Measurements from ENCODE around the gene C16orf90.
"Not testable (repeated sequence)": the region's sequence is repeated elsewhere in the genome, so short reads cannot be mapped to it uniquely, and the experiment has no call there.

The C16orf90 gene

GRCh38 chr16:3475604-3476375 is 19.5 kb downstream of the C16orf90 start:
- Histone ChIP-seq H3K9me3 (replicated peaks; ENCODE audit: insufficient read depth, low read length) (no peaks in the 10 kb centered on the region), H3F3A (ENCODE audit: insufficient read depth, low read length) (no peaks in the 10 kb centered on the region), H3K4me1 (ENCODE audit: low read length) (no peaks in the 10 kb centered on the region), H4K20me1 (ENCODE audit: insufficient read depth, low read length) (no peaks in the 10 kb centered on the region), H3K79me2 (ENCODE audit: low read length) (peaks cover 65% of the 10 kb centered on the region), H3K27ac (ENCODE audit: low read length) (no peak overlapping the region), H3K27me3 (replicated peaks; ENCODE audit: insufficient read depth, low read length) (no peaks in the 10 kb centered on the region), H3K4me2 (ENCODE audit: low read depth, low read length) (no peak overlapping the region), H3K4me3 (ENCODE audit: low read length) (no peak overlapping the region), H3K9ac (ENCODE audit: low read length) (no peak overlapping the region), H3K36me3 (replicated peaks; ENCODE audit: insufficient read depth, low read length) (no peaks in the 10 kb centered on the region), H3K9me2 (replicated peaks; ENCODE audit: insufficient read depth, low read length) (no peaks in the 10 kb centered on the region), H2AFZ (ENCODE audit: low read length) (no peak overlapping the region)
- TF ChIP-seq EZH2phosphoT487 (IDR thresholded peaks at IDR 0.05; ENCODE audit: low read length) (no peak), CTCF (IDR thresholded peaks at IDR 0.05; ENCODE audit: low read length) (no peak)
- DNase-seq = no peak

- H4K20me1 ChIP-seq (ENCODE audit: insufficient read depth, low read length); H3K9me3 ChIP-seq (replicated peaks; ENCODE audit: insufficient read depth, low read length); H2AFZ ChIP-seq (ENCODE audit: low read length); H3K9me2 ChIP-seq (replicated peaks; ENCODE audit: insufficient read depth, low read length); H3K9ac ChIP-seq (ENCODE audit: low read length); H3K27ac ChIP-seq (ENCODE audit: low read length); H3K4me1 ChIP-seq (ENCODE audit: low read length); H3K4me2 ChIP-seq (ENCODE audit: low read depth, low read length); DNase-seq; H3K27me3 ChIP-seq (replicated peaks; ENCODE audit: insufficient read depth, low read length); H3K4me3 ChIP-seq (ENCODE audit: low read length); H3K36me3 ChIP-seq (replicated peaks; ENCODE audit: insufficient read depth, low read length); H3F3A ChIP-seq (ENCODE audit: insufficient read depth, low read length): not testable (repeated sequence)
- peaks cover 74% of the 10 kb centered on the region for H3K79me2 ChIP-seq (ENCODE audit: low read length)
Observed at GRCh38 chr16:3474870-3475269, 20.4 kb downstream of the C16orf90 start.

- Histone ChIP-seq H3K79me2 (ENCODE audit: low read length) (peaks cover 80% of the 10 kb centered on the region), H3K9me3 (replicated peaks; ENCODE audit: insufficient read depth, low read length) (no peaks in the 10 kb centered on the region), H3K9me2 (replicated peaks; ENCODE audit: insufficient read depth, low read length) (no peaks in the 10 kb centered on the region), H3K4me2 (ENCODE audit: low read depth, low read length) (no peak overlapping the region), H3K9ac (ENCODE audit: low read length) (no peak overlapping the region), H3K4me3 (ENCODE audit: low read length) (no peak overlapping the region), H3K36me3 (replicated peaks; ENCODE audit: insufficient read depth, low read length) (no peaks in the 10 kb centered on the region), H3K27me3 (replicated peaks; ENCODE audit: insufficient read depth, low read length) (no peaks in the 10 kb centered on the region), H3K4me1 (ENCODE audit: low read length) (no peaks in the 10 kb centered on the region), H2AFZ (ENCODE audit: low read length) (no peak overlapping the region), H3F3A (ENCODE audit: insufficient read depth, low read length) (no peaks in the 10 kb centered on the region), H4K20me1 (ENCODE audit: insufficient read depth, low read length) (no peaks in the 10 kb centered on the region; the same call in 1 of the 2 replicates), H3K27ac (ENCODE audit: low read length) (no peak overlapping the region)
- DNase-seq = no peak
- TF ChIP-seq EZH2phosphoT487 (IDR thresholded peaks at IDR 0.05; ENCODE audit: low read length) (no peak), EZH2 (optimal IDR thresholded peaks at IDR 0.05; ENCODE audit: low read depth, low read length) (no peak), CTCF (IDR thresholded peaks at IDR 0.05; ENCODE audit: low read length) (no peak)
Observed at GRCh38 chr16:3474136-3474779, 21.0 kb downstream of the C16orf90 start.

- not testable (repeated sequence) for H3K27me3 ChIP-seq (replicated peaks; ENCODE audit: insufficient read depth, low read length); DNase-seq; H2AFZ ChIP-seq (ENCODE audit: low read length); H3F3A ChIP-seq (ENCODE audit: insufficient read depth, low read length); H3K36me3 ChIP-seq (replicated peaks; ENCODE audit: insufficient read depth, low read length); H3K9me2 ChIP-seq (replicated peaks; ENCODE audit: insufficient read depth, low read length); H3K4me3 ChIP-seq (ENCODE audit: low read length); H3K9ac ChIP-seq (ENCODE audit: low read length); H3K27ac ChIP-seq (ENCODE audit: low read length); H3K9me3 ChIP-seq (replicated peaks; ENCODE audit: insufficient read depth, low read length); H3K4me1 ChIP-seq (ENCODE audit: low read length); H4K20me1 ChIP-seq (ENCODE audit: insufficient read depth, low read length); H3K4me2 ChIP-seq (ENCODE audit: low read depth, low read length)
- H3K79me2 ChIP-seq (ENCODE audit: low read length) = peaks cover 86% of the 10 kb centered on the region
Observed at GRCh38 chr16:3473596-3473943, 21.7 kb downstream of the C16orf90 start.

Measured in MM.1S (cell line).